Activated T-cell treated with anti-CD3 and anti-CD28 coated beads for 48 hours (primary cell): ENCODE data around the gene MED16.
"Not testable (repeated sequence)": the region's sequence is repeated elsewhere in the genome, so short reads cannot be mapped to it uniquely, and the experiment has no call there.

Source experiments
- DNase-seq: peaks from one replicate; pipeline ENCODE4 v3.0.0-alpha.2; 2020; ENCODE audit warnings: low read depth

MED16 gene

DNA sequence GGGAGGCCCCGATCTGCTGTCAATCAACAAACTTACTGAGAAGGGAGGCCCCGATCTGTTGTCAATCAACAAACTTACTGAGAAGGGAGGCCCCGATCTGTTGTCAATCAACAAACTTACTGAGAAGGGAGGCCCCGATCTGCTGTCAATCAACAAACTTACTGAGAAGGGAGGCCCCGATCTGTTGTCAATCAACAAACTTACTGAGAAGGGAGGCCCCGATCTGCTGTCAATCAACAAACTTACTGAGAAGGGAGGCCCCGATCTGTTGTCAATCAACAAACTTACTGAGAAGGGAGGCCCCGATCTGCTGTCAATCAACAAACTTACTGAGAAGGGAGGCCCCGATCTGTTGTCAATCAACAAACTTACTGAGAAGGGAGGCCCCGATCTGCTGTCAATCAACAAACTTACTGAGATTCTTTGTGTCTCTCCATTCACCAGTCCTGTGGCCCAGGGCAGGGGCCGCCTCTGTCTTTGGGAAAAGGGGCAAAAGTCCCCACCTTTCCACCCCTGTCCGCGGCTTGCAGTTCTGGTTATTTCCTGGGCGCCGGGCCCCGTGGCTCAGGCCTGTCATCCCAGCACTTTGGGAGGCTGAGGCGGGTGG, 39.3 kb downstream of the MED16 start:
- DNase-seq, result not testable (repeated sequence)

DNA sequence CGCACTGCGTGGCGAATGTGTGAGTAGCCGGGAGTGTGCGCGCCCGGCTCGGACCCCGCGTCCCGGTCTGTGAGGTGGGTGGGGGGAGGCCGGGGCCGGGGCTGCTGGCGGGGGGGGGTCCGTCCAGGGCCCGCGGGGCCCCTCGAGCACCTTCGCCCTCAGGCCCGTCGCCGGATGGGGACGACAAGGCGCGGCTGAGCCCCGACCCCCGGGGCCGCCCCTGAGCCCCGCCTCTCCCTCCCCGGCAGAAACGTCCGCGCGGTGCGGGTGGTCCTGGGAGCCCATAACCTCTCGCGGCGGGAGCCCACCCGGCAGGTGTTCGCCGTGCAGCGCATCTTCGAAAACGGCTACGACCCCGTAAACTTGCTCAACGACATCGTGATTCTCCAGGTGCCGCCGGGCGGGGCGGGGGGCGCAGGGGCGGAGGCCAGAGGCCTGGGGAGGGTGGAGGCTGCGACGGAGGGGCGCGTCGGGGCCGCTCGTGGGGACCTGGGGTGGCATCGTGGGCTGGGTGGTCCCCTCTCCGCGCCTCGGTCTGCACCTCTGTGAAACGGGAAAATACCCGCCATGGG, 39.9 kb downstream of the MED16 start:
- no peak for DNase-seq

DNA sequence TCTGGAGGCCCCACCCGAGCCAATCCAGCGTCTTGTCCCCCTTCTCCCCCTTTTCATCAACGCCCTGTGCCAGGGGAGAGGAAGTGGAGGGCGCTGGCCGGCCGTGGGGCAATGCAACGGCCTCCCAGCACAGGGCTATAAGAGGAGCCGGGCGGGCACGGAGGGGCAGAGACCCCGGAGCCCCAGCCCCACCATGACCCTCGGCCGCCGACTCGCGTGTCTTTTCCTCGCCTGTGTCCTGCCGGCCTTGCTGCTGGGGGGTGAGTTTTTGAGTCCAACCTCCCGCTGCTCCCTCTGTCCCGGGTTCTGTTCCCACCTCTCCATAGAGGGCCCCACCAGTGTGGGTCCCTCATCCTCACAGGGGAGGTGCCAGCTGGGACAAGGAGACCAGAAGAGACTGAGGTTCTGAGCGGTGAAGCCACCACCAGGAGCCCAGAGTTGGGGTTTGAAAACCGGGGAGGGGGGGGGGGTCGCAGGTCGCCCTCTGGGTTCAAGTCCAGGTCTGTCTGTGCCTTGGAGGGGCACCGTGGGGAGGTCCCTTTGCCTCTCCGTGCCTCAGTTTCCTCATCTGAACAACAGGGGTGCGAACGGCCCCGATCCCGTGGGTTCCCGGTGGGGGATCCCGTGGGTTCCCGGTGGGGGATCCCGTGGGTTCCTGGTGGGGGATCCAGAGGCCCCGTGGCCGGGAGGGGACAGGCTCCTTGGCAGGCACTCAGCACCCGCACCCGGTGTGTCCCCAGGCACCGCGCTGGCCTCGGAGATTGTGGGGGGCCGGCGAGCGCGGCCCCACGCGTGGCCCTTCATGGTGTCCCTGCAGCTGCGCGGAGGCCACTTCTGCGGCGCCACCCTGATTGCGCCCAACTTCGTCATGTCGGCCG, 40.6 kb downstream of the MED16 start, which contains the start of gene ELANE:
Gene ELANE (plus strand): TSS at position 168 of the 878 bp plus-strand sequence. CDS start 26 bp downstream, at position 194.
- DNase-seq, result no peak

DNA sequence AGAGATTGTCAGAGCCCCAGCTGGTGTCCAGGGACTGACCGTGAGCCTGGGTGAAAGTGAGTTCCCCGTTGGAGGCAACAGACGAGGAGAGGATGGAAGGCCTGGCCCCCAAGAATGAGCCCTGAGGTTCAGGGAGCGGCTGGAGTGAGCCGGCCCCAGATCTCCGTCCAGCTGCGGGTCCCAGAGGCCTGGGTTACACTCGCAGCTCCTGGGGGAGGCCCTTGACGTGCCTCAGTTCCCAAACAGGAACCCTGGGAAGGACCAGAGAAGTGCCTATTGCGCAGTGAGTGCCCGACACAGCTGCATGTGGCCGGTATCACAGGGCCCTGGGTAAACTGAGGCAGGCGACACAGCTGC, 42.0 kb downstream of the MED16 start:
- no peak for DNase-seq

DNA sequence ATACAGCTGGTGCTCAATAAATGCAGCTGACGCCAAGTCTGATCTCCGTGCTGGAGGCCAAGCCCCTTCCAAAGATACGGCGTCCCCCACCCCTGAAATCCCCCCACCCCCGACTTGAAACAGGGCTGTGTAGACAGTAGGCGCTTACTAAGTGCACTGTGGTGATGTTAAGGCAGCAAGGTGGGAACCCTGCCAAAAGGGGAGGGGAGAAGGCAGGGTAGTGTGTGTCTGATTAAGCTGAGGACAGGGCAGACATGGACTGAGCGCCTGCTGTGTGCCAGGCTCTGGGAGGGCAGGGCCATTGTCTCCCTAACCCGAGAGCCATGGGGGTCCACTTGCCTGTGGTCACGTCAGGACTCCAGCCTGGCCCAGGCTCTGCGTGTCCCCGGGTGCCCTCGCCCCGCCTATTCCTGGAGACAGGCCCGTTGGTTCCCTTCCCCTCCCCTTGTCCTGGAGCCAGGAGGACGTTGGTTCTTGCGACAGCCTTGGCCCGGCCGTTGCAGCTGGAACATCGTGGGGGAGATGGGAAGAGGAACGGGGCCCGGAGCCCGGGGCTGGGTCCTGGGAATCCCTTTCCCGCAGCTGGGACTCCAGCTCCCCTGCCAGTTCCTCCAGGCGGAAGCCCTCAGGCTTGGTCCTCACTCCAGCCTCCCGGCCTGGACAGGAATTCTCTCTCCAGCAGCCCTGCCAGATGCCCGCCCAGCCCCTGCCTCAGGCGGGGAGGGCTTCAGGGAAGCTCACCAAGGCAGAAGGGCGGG, 42.6 kb downstream of the MED16 start:
- no peak for DNase-seq

DNA sequence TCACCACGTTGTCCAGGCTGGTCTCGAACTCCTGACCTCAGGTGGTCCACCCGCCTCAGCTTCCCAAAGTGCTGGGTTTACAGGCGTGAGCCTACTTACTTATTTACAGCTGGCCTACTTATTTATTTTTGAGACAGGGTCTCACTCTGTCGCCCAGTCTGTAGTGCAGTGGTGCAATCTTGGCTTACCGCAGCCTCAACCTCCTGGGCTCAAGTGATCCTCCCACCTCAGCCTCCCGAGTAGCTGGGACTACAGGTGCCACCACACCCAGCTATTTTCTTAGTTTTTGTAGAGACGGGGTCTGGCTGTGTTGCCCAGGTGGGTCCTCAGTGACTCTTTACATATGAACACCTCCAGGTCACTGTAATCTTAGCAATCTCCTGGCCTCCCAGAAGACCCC, 43.8 kb downstream of the MED16 start:
- DNase-seq, result not testable (repeated sequence)

DNA sequence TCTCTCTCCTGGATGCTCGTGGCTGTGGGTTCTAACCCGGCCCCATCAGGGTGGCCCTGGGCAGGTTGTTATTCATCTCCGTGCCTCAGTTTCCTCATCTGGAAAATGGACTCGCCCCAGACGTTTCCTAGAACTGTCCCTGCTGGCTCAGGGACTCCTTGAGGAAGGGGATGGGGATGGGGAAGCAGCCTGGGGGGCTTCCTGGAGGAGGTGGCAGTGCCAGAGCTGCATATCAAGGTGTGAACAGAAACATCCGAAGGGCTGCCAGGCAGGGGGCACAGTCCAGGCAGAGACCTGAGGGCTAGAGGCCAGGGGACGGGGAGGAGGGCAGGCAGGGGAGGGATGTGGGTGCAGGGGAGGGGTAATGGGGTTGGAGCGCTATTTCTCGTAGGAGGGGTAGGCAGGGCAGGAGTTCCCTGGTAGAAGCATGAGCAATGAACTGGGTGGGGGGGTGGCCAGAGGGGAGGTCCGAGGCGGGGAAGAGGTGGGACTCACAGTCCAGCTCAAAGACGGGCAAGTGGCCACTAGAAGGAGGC, 44.5 kb downstream of the MED16 start:
- no peak for DNase-seq

DNA sequence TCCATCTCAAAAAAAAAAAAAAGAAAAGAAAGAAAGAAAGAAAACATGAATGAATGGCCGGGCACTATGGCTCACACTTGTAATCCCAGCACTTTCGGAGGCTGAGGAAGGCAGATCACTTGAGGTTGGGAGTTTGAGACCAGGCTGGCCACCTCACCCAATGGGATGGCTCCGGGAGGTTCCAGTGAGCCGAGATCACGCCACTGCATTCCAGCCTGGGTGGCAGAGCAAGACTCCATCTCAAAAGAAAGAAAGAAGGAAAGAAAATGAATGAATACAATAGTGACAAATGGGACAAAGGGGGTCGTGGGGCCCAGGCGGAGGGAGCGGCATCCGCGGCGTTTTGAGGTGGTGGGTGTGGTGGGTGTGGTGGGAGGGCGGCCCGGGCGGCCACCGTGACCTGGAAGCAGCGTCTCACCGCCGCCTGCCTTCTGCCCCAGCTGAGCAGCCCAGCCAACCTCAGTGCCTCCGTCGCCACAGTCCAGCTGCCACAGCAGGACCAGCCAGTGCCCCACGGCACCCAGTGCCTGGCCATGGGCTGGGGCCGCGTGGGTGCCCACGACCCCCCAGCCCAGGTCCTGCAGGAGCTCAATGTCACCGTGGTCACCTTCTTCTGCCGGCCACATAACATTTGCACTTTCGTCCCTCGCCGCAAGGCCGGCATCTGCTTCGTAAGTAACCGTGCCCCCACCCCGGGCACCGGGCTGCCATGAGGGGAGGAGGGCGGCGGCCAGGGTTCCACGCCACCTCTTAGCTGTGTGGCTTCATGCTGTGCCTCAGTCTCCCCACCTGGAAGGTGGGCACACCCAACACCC, 47.1 kb downstream of the MED16 start:
- no peak for DNase-seq

DNA sequence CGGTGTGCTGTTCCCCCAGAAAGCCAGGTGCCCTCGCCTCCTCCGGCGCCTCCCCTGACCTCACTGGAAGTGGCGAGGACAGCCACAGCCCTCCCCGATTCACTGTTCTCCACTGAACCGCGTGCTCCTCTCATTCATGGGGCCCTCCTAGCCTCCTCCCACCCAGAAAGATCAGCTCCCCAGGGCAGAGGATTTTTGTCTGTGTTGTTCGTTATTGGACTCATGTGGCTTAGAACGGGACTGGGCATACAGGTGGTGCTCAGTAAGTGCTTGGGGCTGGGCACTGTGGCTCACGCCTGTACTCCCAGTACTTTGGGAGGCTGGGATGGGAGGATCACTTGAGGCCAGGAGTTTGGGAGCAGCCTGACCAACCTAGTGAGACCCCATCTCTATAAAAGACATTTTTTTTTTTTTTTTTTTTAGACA, 48.4 kb downstream of the MED16 start:
- DNase-seq, result no peak

DNA sequence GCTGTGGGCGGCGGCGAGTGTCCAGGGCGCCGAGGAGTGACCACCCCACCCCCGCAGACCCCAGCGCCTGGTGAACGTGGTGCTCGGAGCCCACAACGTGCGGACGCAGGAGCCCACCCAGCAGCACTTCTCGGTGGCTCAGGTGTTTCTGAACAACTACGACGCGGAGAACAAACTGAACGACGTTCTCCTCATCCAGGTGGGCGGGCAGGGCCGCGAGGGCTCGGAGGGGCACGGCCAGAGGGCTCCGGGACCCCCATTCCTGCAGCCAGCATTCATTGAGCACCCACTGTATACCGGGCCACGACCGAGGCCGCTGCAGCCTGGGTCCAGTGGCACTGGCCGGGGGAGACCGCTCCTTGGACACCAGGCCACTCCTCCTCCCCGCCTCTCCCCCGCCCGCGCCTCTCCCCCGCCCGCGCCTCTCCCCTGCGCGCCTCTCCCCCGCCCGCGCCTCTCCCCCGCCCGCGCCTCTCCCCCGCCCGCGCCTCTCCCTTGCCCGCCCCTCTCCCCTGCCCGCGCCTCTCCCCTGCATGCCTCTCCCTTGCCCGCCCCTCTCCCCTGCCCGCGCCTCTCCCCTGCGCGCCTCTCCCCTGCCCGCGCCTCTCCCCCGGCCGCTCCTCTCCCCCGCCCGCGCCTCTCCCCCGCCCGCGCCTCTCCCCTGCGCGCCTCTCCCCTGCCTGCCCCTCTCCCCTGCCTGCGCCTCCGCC, 49.0 kb downstream of the MED16 start:
- no peak for DNase-seq

DNA sequence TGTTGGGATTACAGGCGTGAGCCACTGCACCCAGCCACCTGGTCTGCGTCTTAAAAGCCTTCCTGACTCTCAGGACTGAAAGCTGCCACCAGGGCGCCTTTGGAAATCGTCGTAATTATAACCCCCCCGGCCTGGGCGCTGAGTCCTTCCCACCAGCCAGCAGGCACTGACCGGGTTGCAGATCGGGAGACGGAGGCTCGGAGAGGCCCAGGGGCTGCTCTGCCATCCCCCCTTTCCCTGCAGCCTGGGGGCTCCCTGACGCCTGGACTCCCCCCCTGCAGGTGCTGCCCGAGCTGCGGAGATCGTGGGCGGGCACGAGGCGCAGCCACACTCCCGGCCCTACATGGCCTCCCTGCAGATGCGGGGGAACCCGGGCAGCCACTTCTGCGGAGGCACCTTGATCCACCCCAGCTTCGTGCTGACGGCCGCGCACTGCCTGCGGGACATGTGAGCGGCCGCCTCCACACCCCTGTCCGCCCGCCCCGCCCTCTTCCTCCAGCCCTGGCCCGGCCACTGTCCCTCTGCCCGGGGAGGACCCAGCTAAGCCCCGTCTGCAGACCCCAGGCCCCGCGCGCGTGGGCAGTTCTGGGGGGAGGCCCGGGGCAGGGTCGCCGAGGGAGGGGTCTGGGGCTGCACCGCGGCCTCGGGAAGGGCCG, 49.7 kb downstream of the MED16 start:
- DNase-seq, result no peak

DNA sequence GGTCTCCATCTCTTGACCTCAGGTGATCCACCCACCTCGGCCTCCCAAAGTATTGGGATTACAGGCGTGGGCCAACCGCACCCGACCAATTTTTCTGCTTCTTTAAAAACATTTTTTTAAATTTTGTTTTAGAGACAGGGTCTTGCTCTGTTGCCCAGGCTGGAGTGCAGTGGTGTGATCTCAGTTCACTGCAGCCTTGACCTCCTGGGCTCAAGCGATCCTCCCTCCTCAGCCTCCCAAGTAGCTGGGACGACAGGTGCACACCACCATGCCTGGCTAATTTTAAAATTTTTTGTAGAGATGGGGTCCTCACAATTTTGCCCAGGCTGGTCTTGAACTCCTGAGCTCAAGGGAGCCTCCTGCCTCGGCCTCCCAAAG, 50.2 kb downstream of the MED16 start:
- DNase-seq, result not testable (repeated sequence)

DNA sequence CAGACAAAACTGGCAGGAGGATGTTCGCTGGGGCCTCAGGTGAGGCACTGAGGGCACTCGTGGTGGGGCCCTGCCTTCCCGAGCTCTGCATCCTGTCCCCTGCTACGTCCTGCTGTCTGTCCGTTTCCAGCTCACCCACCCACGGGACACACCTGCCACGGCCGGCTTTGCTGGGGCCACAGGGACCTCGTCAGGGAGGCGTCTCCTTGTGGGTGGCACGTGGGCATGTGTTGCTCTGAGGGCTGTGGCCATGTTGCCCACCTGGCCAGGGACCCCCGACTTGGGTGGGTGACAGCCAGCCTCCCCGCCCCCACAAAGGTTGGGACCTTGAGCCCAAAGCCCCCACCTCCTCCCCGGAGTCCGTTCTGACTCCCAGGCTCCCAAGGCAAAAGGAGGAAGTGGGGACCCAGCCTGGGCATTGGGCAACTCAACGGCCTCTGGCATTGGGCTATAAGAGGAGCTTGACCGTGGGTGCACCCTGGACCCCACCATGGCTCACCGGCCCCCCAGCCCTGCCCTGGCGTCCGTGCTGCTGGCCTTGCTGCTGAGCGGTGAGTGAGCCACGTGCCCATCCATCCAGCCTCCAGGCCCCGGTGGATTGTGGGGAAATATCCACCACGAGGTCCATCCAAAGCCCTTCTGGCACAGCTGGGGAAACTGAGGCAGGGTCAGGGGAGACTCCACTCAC, 52.3 kb downstream of the MED16 start, which contains the start of gene PRTN3:
Gene PRTN3 (plus strand): TSS at position 481 of the 688 bp plus-strand sequence. CDS start 10 bp downstream, at position 491.
- DNase-seq, result no peak

DNA sequence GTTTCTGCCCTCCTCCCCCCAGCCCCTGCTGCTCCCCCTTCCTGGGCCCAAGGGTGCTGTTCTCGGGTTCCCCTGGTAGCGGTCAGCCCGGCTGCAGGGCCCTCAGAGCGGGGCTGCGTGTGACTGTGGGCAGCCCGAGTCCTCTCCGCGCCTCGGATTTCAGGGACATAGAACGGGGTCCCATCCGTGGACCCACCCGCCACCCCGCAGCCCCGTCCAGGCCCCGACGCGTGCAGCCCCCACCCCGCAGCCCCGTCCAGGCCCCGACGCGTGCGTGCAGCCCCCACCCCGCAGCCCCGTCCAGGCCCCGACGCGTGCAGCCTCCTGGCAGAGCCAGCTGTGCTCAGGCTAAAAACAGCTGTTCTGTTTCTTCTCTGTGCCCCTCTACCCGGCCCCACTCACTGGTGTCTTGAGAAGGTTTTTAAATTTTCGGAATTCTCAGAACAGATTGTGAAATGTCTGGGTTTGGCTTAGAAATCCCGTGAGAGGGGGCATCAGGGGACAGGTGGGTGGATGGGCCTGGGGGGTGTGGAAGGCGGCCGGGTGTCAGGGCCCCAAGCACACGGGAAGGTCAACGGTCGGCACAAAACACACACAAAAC, 57.7 kb downstream of the MED16 start:
- DNase-seq, result no peak

DNA sequence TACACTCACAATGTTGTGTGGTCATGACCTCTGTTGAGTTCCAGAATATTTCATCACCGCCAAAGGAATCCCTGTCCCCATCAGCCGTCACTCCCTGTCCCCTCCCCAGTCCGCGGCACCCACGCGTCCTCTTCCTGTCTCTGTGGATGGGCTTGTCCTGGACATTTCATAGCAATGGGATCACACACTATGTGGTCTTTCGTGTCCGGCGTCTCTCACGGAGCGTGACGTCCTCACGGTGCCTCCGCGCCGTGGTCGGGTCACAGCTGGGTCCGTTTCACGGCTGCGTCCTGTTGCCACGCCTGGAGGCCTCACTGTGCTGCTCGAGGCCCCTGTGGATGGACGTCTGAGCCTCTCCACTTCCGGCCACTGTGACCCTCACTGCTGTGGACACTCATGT, 58.8 kb downstream of the MED16 start:
- DNase-seq, result no peak

DNA sequence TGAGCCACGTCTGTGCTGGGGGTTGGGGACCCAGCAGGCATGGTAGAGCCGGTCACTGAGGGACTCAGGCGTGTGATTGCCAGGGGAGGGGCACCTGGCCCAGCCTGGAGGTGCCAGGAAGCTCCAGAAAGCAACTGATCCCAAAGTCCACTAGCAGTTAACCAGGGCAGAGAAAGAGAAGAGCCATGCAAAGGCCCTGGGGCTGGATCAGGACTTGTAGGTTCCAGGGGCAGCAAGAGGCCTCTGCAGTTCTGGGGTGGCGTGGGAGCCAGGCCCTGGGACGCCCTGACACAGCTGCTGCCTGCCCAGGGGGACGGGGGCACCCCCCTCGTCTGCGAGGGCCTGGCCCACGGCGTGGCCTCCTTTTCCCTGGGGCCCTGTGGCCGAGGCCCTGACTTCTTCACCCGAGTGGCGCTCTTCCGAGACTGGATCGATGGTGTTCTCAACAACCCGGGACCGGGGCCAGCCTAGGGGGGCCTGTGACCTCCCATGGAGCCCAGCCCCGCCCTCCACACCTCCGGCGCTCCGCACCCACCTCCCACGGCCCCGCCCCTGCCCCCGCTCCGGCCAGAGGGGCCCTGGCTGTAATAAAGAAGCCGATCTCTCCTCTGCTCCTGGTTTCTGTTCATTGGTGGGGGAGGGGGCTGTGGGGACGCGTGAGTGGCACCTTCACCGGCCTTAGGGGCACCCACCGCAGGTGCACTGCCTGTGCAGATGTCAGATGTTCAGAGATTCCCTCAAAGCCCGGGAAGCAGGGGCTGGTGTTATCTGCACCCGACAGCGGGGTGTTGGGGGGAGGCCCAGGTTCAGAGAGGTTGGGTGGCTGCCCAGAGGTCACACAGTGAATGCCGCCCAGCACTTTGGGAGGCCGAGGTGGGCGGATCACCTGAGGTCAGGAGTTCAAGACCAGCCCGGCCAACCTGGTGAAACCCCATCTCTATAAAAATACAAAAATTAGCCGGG, 61.3 kb downstream of the MED16 start:
- DNase-seq, result no peak

DNA sequence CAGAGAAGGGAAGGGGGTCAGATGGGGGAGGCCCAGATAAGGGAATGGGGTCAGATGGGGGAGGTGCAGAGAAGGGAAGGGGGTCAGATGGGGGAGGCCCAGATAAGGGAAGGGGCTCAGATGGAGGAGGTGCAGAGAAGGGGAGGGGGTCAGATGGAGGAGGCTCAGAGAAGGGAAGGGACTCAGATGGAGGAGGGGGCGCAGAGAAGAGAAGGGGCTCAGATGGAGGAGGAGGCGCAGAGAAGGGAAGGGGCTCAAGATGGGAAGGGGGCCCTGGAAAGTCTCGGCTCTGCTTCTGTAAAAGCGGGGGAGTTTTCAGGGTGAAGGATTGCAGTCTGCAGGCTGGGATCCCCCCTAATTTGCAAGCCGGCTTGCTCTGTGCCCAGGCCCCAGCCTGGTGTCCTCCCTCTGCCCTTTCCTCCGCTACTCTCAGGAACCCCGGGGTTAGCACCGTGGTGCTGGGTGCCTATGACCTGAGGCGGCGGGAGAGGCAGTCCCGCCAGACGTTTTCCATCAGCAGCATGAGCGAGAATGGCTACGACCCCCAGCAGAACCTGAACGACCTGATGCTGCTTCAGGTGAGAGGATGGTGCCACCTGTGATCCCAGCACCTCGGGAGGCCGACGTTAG, 63.7 kb downstream of the MED16 start:
- no peak for DNase-seq
